Activated CD4-positive, alpha-beta T cell treated with anti-CD3 and anti-CD28 coated beads, Interleukin-2, amount 50 U/mL, for 24 hours (primary cell): ENCODE results near the gene TNS1.

ENCODE experiments used
- DNase-seq, 2 donors: peaks; one replicate each; pipeline ENCODE4 v3.0.0-alpha.2; 2020; ENCODE audit warnings: low read depth in 1 of 2, low spot score in 1 of 2

TNS1 gene

GRCh38 chr2:217959723-217960122 is 43.1 kb downstream of the TNS1 start:
- DNase-seq: no peak

- DNase-seq: no peak
Observed at GRCh38 chr2:217958884-217959225, 43.9 kb downstream of the TNS1 start.

- DNase-seq: no peak
Observed at GRCh38 chr2:217958206-217958883, 44.5 kb downstream of the TNS1 start.

- no peak for DNase-seq
Observed at GRCh38 chr2:217956586-217957457, 46.0 kb downstream of the TNS1 start.

GRCh38 chr2:217955881-217956493 is 46.8 kb downstream of the TNS1 start:
- DNase-seq: no peak

GRCh38 chr2:217954971-217955740 is 47.6 kb downstream of the TNS1 start:
- DNase-seq: no peak

- DNase-seq: no peak
Observed at GRCh38 chr2:217954469-217954868, 48.3 kb downstream of the TNS1 start.

- DNase-seq: no peak
Observed at GRCh38 chr2:217954051-217954450, 48.7 kb downstream of the TNS1 start.

- DNase-seq: no peak
Observed at GRCh38 chr2:217953531-217953932, 49.3 kb downstream of the TNS1 start.

GRCh38 chr2:217953011-217953481 is 49.7 kb downstream of the TNS1 start:
- DNase-seq: no peak

GRCh38 chr2:217952409-217952808 is 50.4 kb downstream of the TNS1 start:
- no peak for DNase-seq

- DNase-seq: no peak
Observed at GRCh38 chr2:217951521-217952247, 51.1 kb downstream of the TNS1 start.

GRCh38 chr2:217951091-217951490 is 51.7 kb downstream of the TNS1 start:
- no peak for DNase-seq

GRCh38 chr2:217950401-217950871 is 52.4 kb downstream of the TNS1 start:
- no peak for DNase-seq

- DNase-seq: no peak
Observed at GRCh38 chr2:217949447-217949846, 53.3 kb downstream of the TNS1 start.

- DNase-seq: no peak
Observed at GRCh38 chr2:217948897-217949296, 53.9 kb downstream of the TNS1 start.

- DNase-seq: no peak
Observed at GRCh38 chr2:217948351-217948791, 54.4 kb downstream of the TNS1 start.

- DNase-seq: no peak
Observed at GRCh38 chr2:217947383-217948350, 55.1 kb downstream of the TNS1 start.

- DNase-seq: no peak
Observed at GRCh38 chr2:217946051-217946450, 56.7 kb downstream of the TNS1 start.
